AG04450 (cell line): ENCODE data around the gene TSHB. TPM values are rescaled to one million over a fixed set of nuclear protein-coding genes. Genes with fewer than 3 reads are reported as not detected.
"Not testable (repeated sequence)": the region's sequence is repeated elsewhere in the genome, so short reads cannot be mapped to it uniquely, and the experiment has no call there.

Source experiments
- CTCF ChIA-PET: fragments of 300-600, 350-600 bp; formaldehyde crosslinking; extraction: SDS; loops from one replicate; lab custom pipeline; 2022; ENCODE audit warnings: antibody characterized with exemption, inconsistent platforms; lab: Charles Lee
- POLR2A ChIA-PET: fragments of 350-600 bp; formaldehyde crosslinking; extraction: SDS; loops from one replicate; lab custom pipeline; 2021; ENCODE audit warnings: antibody characterized with exemption, inconsistent platforms; lab: Yijun Ruan, JAX
- DNase-seq: peaks from one replicate; pipeline ENCODE4 v3.0.0-alpha.2; 2011; ENCODE audit warnings: low read depth, low spot score
- H3K27ac ChIP-seq: one replicate; pipeline ENCODE4 v1.5.1; 2012; ENCODE audit warnings: low read depth, low read length, control low read depth
- H3K27me3 ChIP-seq: one replicate; pipeline ENCODE4 v1.6.0; 2012; ENCODE audit warnings: low read length; ENCODE audit not compliant: control insufficient read depth, insufficient read depth
- H3K4me3 ChIP-seq: 2 replicates; pipeline ENCODE4 v1.5.1; 2011; ENCODE audit warnings: mild to moderate bottlenecking, low read depth, low read length, control low read depth
- H3K9me3 ChIP-seq: 2 replicates; pipeline ENCODE4 v1.5.1; 2012; ENCODE audit warnings: low read length; ENCODE audit not compliant: control insufficient read depth, insufficient read depth
- CTCF ChIP-seq: IDR thresholded peaks from 2 replicates; pipeline ENCODE4 v1.5.1; 2011; ENCODE audit warnings: low read depth, low read length, control low read depth, inconsistent platforms
- polyA plus RNA-seq: library from polyadenylated mRNA; depleted of rRNA; stranded (reverse); fragments of >200 nt; gene quantifications from 2 replicates; pipeline ENCODE4 v1.2.3, GENCODE V29; 2011

Gene TSHB
- polyA plus RNA-seq, 1 experiment: not detected

DNA sequence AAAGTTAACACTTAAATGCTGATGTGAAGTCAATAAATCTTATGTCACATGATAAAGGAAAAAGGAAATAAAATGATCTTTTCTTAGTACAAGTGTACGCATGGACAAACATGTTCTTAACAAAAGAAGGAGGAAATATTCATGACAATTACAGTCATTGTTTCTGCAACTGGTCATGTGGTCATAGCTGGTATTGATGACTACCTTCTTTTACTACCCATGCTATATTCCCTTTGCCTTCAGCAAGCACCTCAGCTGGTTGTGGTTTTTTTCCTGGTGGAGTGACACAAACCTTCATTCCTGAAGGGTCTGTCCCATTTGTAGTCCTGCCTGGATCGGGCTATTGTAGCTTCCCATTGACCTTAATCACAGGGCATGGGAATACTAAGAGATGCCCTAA lies 23.4 kb upstream of the TSHB start:
- H3K27ac ChIP-seq: no peak overlapping the region
- H3K27me3 ChIP-seq: no peaks in the 10 kb centered on the region
- H3K4me3 ChIP-seq: no peak overlapping the region
- ChIA-PET CTCF (no interaction called here), POLR2A (no interaction called here)
- DNase-seq: no peak
- no peak for TF ChIP-seq CTCF
- H3K9me3 ChIP-seq: no peaks in the 10 kb centered on the region

GRCh38 chr1:115012006-115012405 lies 17.6 kb upstream of the TSHB start:
- POLR2A ChIA-PET: no interaction called here
- CTCF ChIA-PET: no interaction called here
- Histone ChIP-seq H3K27me3 (no peaks in the 10 kb centered on the region), H3K9me3 (no peaks in the 10 kb centered on the region), H3K27ac (no peak overlapping the region), H3K4me3 (no peak overlapping the region)
- no peak for TF ChIP-seq CTCF
- no peak for DNase-seq

DNA sequence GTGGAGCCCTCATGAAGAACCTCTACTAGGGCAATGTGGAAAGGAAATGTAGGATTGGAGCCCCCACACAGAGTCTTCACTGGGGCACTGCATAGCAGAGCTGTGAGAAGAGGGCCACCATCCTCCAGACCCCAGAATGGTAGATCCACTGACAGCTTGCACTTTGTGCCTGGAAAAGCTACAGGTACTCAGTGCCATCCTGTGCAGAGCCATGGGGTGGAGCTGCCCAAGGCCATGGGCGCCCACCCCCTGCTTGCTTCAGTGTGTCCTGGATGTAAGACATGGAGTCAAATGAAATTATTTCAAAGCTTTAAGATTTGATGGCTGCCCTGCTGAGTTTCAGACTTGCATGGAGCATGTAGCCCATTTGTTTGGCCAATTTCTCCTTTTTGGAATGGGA lies 17.2 kb upstream of the TSHB start:
- Histone ChIP-seq H3K27me3 (no peaks in the 10 kb centered on the region), H3K9me3 (no peaks in the 10 kb centered on the region), H3K27ac (no peak overlapping the region), H3K4me3 (no peak overlapping the region)
- ChIA-PET POLR2A (no interaction called here), CTCF (no interaction called here)
- no peak for DNase-seq
- TF ChIP-seq CTCF: no peak

DNA sequence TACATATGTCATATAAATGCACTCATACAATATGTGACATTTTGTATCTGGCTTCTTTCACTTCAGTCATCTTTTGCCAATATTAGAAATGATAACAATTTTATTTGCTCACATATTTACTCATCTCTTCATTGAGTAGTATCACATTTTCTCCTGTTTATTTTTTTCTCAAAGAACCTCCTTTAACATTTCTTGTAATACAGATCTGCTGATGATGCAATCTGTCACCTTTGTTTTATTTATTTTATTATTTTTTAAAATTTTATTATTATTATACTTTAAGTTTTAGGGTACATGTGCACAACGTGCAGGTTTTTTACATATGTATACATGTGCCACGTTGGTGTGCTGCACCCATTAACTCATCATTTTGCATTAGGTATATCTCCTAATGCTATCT lies 15.8 kb upstream of the TSHB start:
- H3K27ac ChIP-seq: no peak overlapping the region
- CTCF ChIA-PET: no interaction called here
- POLR2A ChIA-PET: no interaction called here
- H3K4me3 ChIP-seq: no peak overlapping the region
- no peak for DNase-seq
- H3K9me3 ChIP-seq: no peaks in the 10 kb centered on the region
- no peak for TF ChIP-seq CTCF
- no peaks in the 10 kb centered on the region for H3K27me3 ChIP-seq

- H3K27me3 ChIP-seq, H3K9me3 ChIP-seq, H3K27ac ChIP-seq, DNase-seq, H3K4me3 ChIP-seq, POLR2A ChIA-PET, CTCF ChIA-PET: not testable (repeated sequence)
These were observed 10.1 kb upstream of the TSHB start for GRCh38 chr1:115019549-115019948.

DNA sequence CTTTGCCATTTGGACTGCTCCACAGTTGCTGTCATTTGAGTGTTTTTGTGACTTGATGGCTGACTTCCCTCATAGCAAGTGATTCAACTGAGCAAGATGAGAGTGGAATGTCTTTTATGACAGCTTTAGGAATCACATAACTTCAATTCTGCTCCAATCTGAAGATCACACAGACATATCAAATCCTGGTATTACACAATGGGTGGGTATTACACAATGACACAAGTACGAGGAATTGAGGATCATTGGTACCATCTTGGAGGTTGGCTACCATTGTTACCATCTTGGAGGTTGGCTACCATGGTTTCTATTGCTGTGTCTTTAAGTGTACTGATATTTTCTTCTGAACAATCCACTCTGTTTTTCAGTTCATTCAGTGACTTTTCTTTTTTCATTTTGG lies 8.5 kb upstream of the TSHB start:
- POLR2A ChIA-PET: no interaction called here
- DNase-seq: no peak
- Histone ChIP-seq H3K27me3 (no peaks in the 10 kb centered on the region), H3K27ac (no peak overlapping the region), H3K4me3 (no peak overlapping the region), H3K9me3 (no peaks in the 10 kb centered on the region)
- CTCF ChIA-PET: no interaction called here
- no peak for TF ChIP-seq CTCF
